GM23338 (cell line): ENCODE results near the gene CARMIL1. TPM values are rescaled to one million over a fixed set of nuclear protein-coding genes. Genes with fewer than 3 reads are reported as not detected.
A peak's percentile ranks its signal among the peaks of the same experiment; 100 is the strongest.

Source experiments
- ATAC-seq: fragments of 200-7000 bp; cut with Tn5 transposase; 3 replicates; pipeline ENCODE4 v1.9.1; 2020
- DNase-seq: peaks from one replicate; pipeline ENCODE4 v3.0.0-alpha.2; 2015; ENCODE audit warnings: low spot score
- H2AFZ ChIP-seq: fragments of 200-600 bp; sonication (generic); 2 replicates; pipeline ENCODE4 v1.8.0; 2016; ENCODE audit warnings: antibody characterized with exemption, mild to moderate bottlenecking, moderate library complexity
- H3F3A ChIP-seq: fragments of 200-600 bp; sonication (generic); replicated peaks from 2 replicates; pipeline ENCODE4 v1.8.0; 2017; ENCODE audit warnings: antibody characterized with exemption, mixed run types, low read depth
- H3K27ac ChIP-seq: fragments of 200-600 bp; sonication (generic); 2 replicates; pipeline ENCODE4 v1.6.1; 2016; ENCODE audit warnings: low read depth
- H3K27me3 ChIP-seq: fragments of 200-600 bp; sonication (generic); 2 replicates; pipeline ENCODE4 v1.8.0; 2016; ENCODE audit warnings: mild to moderate bottlenecking, mixed run types, moderate library complexity; ENCODE audit not compliant: insufficient read depth
- H3K36me3 ChIP-seq: fragments of 200-600 bp; sonication (generic); 2 replicates; pipeline ENCODE4 v1.8.0; 2016; ENCODE audit warnings: mild to moderate bottlenecking; ENCODE audit not compliant: insufficient read depth
- H3K4me1 ChIP-seq: fragments of 200-600 bp; sonication (generic); 2 replicates; pipeline ENCODE4 v1.8.0; 2016; ENCODE audit warnings: mild to moderate bottlenecking, moderate library complexity; ENCODE audit not compliant: insufficient read depth
- H3K4me2 ChIP-seq: fragments of 200-600 bp; sonication (generic); 2 replicates; pipeline ENCODE4 v1.7.1; 2017; ENCODE audit warnings: mixed run types
- H3K4me3 ChIP-seq: fragments of 200-600 bp; sonication (generic); 2 replicates; pipeline ENCODE4 v1.6.1; 2016; ENCODE audit warnings: mixed run types
- H3K79me2 ChIP-seq: fragments of 200-600 bp; sonication (generic); replicated peaks from 2 replicates; pipeline ENCODE4 v1.8.0; 2017; ENCODE audit warnings: mild to moderate bottlenecking; ENCODE audit not compliant: insufficient read depth
- H3K9me2 ChIP-seq: fragments of 200-600 bp; sonication (generic); 2 replicates; pipeline ENCODE4 v1.8.0; 2017; ENCODE audit not compliant: insufficient read depth
- H4K20me1 ChIP-seq: fragments of 200-600 bp; sonication (generic); replicated peaks from 2 replicates; pipeline ENCODE4 v1.8.0; 2017; ENCODE audit warnings: mild to moderate bottlenecking; ENCODE audit not compliant: insufficient read depth
- H3K27ac Mint-ChIP-seq: 2 replicates; pipeline ENCODE4 v1.8.0; 2020; ENCODE audit warnings: inconsistent platforms, mild to moderate bottlenecking, moderate library complexity, mixed read lengths
- H3K27me3 Mint-ChIP-seq: 3 replicates; pipeline ENCODE4 v1.8.0; 2022; ENCODE audit warnings: low read depth, mild to moderate bottlenecking, moderate library complexity, mixed read lengths, inconsistent platforms; ENCODE audit not compliant: insufficient read depth, poor library complexity
- H3K36me3 Mint-ChIP-seq: 3 replicates; pipeline ENCODE4 v1.8.0; 2021; ENCODE audit warnings: low read depth, mild to moderate bottlenecking, inconsistent platforms, moderate library complexity, mixed read lengths
- H3K4me1 Mint-ChIP-seq: 3 replicates; pipeline ENCODE4 v1.8.0; 2020; ENCODE audit warnings: mild to moderate bottlenecking, inconsistent platforms, mixed read lengths
- H3K4me3 Mint-ChIP-seq: 3 replicates; pipeline ENCODE4 v1.8.0; 2021; ENCODE audit warnings: moderate library complexity, mild to moderate bottlenecking, inconsistent platforms, mixed read lengths
- H3K9me3 Mint-ChIP-seq: 3 replicates; pipeline ENCODE4 v1.8.0; 2020; ENCODE audit warnings: moderate library complexity, mild to moderate bottlenecking, inconsistent platforms, mixed read lengths
- CREB1 ChIP-seq: fragments of 250-450 bp; sonication (Bioruptor Pico); IDR thresholded peaks from 2 replicates; pipeline ENCODE4 v1.5.0; 2020; ENCODE audit warnings: low read depth, mild to moderate bottlenecking, moderate library complexity
- ETS1 ChIP-seq: IDR thresholded peaks from 2 replicates; pipeline ENCODE4 v1.6.1; 2016; ENCODE audit warnings: antibody characterized with exemption
- EZH2 ChIP-seq: fragments of 200-600 bp; sonication (generic); IDR thresholded peaks from one replicate; pipeline ENCODE4 v1.8.0; 2017; ENCODE audit warnings: antibody characterized with exemption, mild to moderate bottlenecking, low read depth; ENCODE audit not compliant: unreplicated experiment
- EZH2phosphoT487 ChIP-seq: fragments of 200-600 bp; sonication (generic); IDR thresholded peaks from one replicate; pipeline ENCODE4 v1.8.1; 2018; ENCODE audit warnings: antibody characterized with exemption; ENCODE audit not compliant: unreplicated experiment
- NANOG ChIP-seq: IDR thresholded peaks from 2 replicates; pipeline ENCODE4 v1.6.1; 2016; ENCODE audit warnings: antibody characterized with exemption, borderline replicate concordance
- POLR2AphosphoS5 ChIP-seq: IDR thresholded peaks from 2 replicates; pipeline ENCODE4 v1.6.1; 2016; ENCODE audit warnings: antibody characterized with exemption, low read depth
- REST ChIP-seq: IDR thresholded peaks from one replicate; pipeline ENCODE4 v1.6.1; 2018; ENCODE audit warnings: antibody characterized with exemption; ENCODE audit not compliant: unreplicated experiment
- STAT1 ChIP-seq: IDR thresholded peaks from one replicate; pipeline ENCODE4 v1.6.1; 2016; ENCODE audit warnings: antibody characterized with exemption; ENCODE audit not compliant: unreplicated experiment
- ZNF114 ChIP-seq: fragments of 250-450 bp; sonication (Bioruptor Pico); IDR thresholded peaks from 2 replicates; pipeline ENCODE4 v1.5.0; 2020; ENCODE audit warnings: mild to moderate bottlenecking, moderate library complexity
- ZNF462 ChIP-seq: fragments of 250-450 bp; sonication (Bioruptor Pico); IDR thresholded peaks from 2 replicates; pipeline ENCODE4 v1.5.0; 2020; ENCODE audit warnings: mild to moderate bottlenecking, moderate library complexity
- polyA plus RNA-seq: library from polyadenylated mRNA; unstranded; fragments of >200 nt; fragmentation: Nextera tagmentation; extraction: Ambion mirVana; gene quantifications from 2 replicates; pipeline ENCODE4 v1.2.1, GENCODE V29; 2016
- total RNA-seq: library from RNA; depleted of rRNA; stranded (reverse); fragments of >200 nt; shearing (Covaris generic); gene quantifications from 2 replicates; pipeline ENCODE4 v1.2.3, GENCODE V29; 2014
- TF ChIP-seq, protein P1 (sequence below), 2 experiments: fragments of 200-600 bp in 1 of 2; sonication (generic) in 1 of 2; conservative IDR thresholded peaks; 2 replicates each; pipeline versions ENCODE4 v1.5.1 to v1.6.1; 2016 to 2017; ENCODE audit warnings: antibody characterized with exemption in 2 of 2, low read depth in 2 of 2, mild to moderate bottlenecking in 2 of 2, moderate library complexity in 1 of 2

The CARMIL1 gene
- total and polyA plus RNA-seq, 2 experiments from 2014 or later, result 43.2 to 66.9 TPM

GRCh38 chr6:25497383-25498040 is 218.3 kb downstream of the CARMIL1 start:
- H2AFZ ChIP-seq, result no peak overlapping the region
- TF ChIP-seq CREB1 (CRISPR knock-in tag) (no peak), EZH2phosphoT487 (no peak), POLR2AphosphoS5 (no peak), ETS1 (no peak), NANOG (no peak), ZNF114 (CRISPR knock-in tag) (no peak), REST (no peak), EZH2 (no peak), ZNF462 (CRISPR knock-in tag) (no peak), STAT1 (no peak)
- TF ChIP-seq, protein P1, sequence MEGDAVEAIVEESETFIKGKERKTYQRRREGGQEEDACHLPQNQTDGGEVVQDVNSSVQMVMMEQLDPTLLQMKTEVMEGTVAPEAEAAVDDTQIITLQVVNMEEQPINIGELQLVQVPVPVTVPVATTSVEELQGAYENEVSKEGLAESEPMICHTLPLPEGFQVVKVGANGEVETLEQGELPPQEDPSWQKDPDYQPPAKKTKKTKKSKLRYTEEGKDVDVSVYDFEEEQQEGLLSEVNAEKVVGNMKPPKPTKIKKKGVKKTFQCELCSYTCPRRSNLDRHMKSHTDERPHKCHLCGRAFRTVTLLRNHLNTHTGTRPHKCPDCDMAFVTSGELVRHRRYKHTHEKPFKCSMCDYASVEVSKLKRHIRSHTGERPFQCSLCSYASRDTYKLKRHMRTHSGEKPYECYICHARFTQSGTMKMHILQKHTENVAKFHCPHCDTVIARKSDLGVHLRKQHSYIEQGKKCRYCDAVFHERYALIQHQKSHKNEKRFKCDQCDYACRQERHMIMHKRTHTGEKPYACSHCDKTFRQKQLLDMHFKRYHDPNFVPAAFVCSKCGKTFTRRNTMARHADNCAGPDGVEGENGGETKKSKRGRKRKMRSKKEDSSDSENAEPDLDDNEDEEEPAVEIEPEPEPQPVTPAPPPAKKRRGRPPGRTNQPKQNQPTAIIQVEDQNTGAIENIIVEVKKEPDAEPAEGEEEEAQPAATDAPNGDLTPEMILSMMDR (conservative IDR thresholded peaks at IDR 0.05; ENCODE audit: low read depth in 2 of 2), result no peak
- H4K20me1 ChIP-seq, result peaks cover 6% of the 10 kb centered on the region
- H3K4me3 ChIP-seq, result no peak overlapping the region
- H3K4me1 ChIP-seq, result peaks cover 9% of the 10 kb centered on the region; the same call in 1 of the 2 replicates
- H3K27me3 Mint-ChIP-seq, result peaks cover 3% of the 10 kb centered on the region
- H3K36me3 ChIP-seq, result no peaks in the 10 kb centered on the region
- no peak overlapping the region for H3K27ac ChIP-seq
- no peak overlapping the region for H3K4me2 ChIP-seq
- no peak overlapping the region for H3K4me3 Mint-ChIP-seq
- no peaks in the 10 kb centered on the region for H3F3A ChIP-seq
- no peaks in the 10 kb centered on the region for H3K27me3 ChIP-seq
- no peaks in the 10 kb centered on the region for H3K79me2 ChIP-seq
- ATAC-seq (peak; percentile 68), DNase-seq (peak; percentile 20)
- no peaks in the 10 kb centered on the region for H3K9me2 ChIP-seq
- 0 out of 2 replicates have a peak overlapping the region, but pooled peaks have one; percentile 6 for H3K27ac Mint-ChIP-seq
- peaks cover 4% of the 10 kb centered on the region; the same call in 1 of the 3 replicates for H3K36me3 Mint-ChIP-seq
- H3K4me1 Mint-ChIP-seq, result peaks cover 21% of the 10 kb centered on the region
- H3K9me3 Mint-ChIP-seq, result no peaks in the 10 kb centered on the region
